ENCODE data around the gene SPINK1.

- TF ChIP-seq CTCF (IDR thresholded peaks at IDR 0.05; ENCODE audit: low read depth, low read length) (no peak), EZH2phosphoT487 (IDR thresholded peaks at IDR 0.05; ENCODE audit: low read depth) (no peak)
Observed at GRCh38 chr5:147878066-147878759, 46.7 kb upstream of the SPINK1 start, which contains the start of gene SCGB3A2.

Data from OCI-LY3 (cell line).